AG09309 (cell line): ENCODE measurements around the gene B4GALNT2.
"Not testable (repeated sequence)": the region's sequence is repeated elsewhere in the genome, so short reads cannot be mapped to it uniquely, and the experiment has no call there.

Experiments used
- DNase-seq: peaks from one replicate; pipeline ENCODE4 v3.0.0-alpha.2; 2010; ENCODE audit warnings: low read depth
- H3K4me3 ChIP-seq: 2 replicates; pipeline ENCODE4 v1.5.1; 2011; ENCODE audit warnings: mild to moderate bottlenecking, low read depth, low read length, moderate library complexity; ENCODE audit not compliant: control insufficient read depth
- CTCF ChIP-seq: IDR thresholded peaks from 2 replicates; pipeline ENCODE4 v1.5.1; 2011; ENCODE audit warnings: mild to moderate bottlenecking, low read depth, low read length, inconsistent platforms; ENCODE audit not compliant: insufficient read depth, control insufficient read depth; ENCODE audit errors: missing control alignments

Gene B4GALNT2

DNA sequence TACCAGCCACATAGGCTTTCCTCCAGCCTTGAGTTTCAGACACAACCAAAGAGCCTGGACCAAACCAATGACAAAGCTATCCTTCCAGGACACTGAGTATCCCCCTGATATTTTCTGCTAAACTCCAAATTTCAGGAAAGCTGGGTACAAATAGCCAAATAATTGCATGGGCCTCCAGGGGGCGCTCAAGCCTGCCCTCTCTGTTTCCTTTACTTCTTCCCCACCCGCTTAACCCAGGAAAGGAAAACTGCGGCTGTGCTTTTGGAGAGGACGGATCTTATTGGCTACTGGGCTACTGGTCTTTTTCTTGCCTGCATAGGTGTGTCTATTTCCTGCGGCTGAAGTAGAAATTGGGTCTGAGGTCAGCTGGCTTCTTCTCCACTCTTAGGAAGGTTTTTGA is 47.7 kb downstream of the B4GALNT2 start:
- peak; percentile 92 for TF ChIP-seq CTCF
- DNase-seq, result no peak
- H3K4me3 ChIP-seq, result no peak overlapping the region

DNA sequence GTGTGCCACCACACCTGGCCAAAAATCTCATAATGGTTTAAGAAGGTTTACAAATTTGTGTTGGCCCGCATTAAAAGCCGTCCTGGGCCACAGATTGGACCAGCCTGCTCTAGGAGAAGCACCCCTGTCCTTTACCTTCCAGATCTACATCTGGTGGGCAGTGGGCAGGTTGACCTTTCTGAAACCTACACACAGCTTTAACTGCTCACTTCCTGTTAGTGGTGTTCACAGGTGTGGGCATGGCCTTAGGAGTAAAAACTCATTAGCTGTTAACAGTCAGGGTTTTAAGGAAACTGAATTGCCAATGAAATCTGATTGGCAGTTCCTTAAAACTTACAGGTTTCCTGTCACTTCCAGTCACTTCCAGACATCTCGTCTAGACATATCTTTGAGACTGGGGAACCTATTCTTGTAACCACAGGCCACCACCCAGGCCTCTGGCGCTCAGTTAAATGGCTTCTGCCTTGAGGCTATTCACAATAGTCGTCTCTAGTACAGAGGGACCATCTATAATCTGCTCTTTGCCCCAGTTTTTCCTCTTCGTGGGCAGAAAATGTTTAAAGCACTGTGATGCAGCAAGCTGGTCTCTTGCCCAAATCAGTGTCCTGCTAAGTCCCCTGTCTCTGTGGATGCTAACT is 48.5 kb downstream of the B4GALNT2 start:
- no peak for TF ChIP-seq CTCF
- DNase-seq, result no peak
- no peak overlapping the region for H3K4me3 ChIP-seq

DNA sequence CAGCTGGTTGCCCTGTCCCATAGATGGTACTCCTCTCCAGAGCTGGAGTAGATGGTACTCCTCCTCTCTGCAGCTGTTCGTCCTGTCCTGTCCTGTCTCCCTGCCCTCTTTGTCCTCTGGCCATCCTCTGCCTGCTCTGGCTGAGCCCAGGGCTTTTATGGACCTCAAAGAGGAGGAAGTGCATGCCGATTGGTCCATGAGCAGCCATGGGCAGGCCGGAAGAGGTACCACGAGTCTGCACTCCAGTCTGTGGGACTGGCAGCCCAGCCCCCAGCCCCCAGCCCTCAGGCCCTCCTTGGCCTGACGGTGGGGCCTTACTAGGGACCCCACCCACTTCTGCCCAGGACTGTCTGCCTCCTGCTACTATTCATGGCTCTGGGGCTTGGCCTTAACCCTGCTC is 50.8 kb downstream of the B4GALNT2 start:
- no peak for DNase-seq
- TF ChIP-seq CTCF, result no peak
- H3K4me3 ChIP-seq, result no peak overlapping the region

DNA sequence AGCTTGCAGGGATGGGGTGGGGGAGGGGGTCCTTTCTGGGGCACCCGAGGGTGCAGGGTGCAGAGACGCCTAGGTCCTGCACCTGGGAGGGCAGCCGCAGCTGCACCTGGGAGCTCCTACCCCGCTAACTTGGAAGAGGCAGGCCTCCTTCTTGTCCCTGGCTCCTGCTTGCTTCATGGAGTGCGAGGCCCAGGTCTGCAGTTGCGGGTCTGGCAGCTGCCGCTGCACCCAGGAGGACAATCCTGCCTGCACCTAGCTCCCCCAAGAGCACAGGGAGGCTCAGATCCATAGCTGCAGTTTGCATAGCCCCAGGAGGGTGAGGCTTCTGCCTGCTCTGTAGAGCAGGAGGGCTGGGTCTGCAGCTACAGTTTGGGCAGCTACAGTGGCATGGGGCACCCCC is 51.2 kb downstream of the B4GALNT2 start:
- no peak for TF ChIP-seq CTCF
- no peak overlapping the region for H3K4me3 ChIP-seq
- DNase-seq, result no peak

DNA sequence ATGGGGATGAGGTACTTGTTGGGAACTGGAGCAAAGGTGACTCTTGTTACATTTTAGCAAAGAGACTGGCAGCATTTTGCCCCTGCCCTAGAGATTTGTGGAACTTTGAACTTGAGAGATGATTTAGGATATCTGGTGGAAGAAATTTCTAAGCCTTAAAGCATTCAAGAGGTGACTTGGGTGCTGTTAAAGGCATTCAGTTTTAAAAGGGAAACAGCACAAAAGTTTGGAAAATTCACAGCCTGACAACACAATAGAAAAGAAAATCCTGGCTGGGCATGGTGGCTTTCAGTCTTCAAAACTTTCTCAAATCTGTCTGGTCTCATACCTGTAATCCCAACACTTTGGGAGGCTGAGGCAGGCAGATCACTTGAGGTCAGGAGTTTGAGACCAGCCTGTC is 52.0 kb downstream of the B4GALNT2 start:
- not testable (repeated sequence) for H3K4me3 ChIP-seq, DNase-seq

- not testable (repeated sequence) for DNase-seq, H3K4me3 ChIP-seq
Observed at GRCh38 chr17:49185381-49185780, 52.8 kb downstream of the B4GALNT2 start.

DNA sequence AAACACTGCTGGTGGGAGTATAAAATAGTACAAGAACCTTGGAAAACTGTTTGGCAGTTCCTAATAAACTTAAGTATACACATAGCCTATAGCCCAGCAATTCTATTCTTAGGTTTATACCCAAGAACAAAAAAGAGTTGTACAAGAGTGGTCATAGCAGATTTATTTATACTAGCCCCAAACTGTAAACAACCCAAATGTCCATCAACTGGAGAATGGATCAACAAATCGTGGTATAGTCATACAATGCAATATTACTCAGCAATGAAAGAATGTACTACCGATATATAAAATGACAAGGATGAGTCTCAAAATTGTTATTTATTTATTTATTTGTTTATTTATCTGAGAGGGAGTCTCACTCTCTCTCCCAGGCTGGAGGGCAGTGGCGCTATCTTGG is 54.7 kb downstream of the B4GALNT2 start:
- H3K4me3 ChIP-seq, result no peak overlapping the region
- TF ChIP-seq CTCF, result no peak
- no peak for DNase-seq

DNA sequence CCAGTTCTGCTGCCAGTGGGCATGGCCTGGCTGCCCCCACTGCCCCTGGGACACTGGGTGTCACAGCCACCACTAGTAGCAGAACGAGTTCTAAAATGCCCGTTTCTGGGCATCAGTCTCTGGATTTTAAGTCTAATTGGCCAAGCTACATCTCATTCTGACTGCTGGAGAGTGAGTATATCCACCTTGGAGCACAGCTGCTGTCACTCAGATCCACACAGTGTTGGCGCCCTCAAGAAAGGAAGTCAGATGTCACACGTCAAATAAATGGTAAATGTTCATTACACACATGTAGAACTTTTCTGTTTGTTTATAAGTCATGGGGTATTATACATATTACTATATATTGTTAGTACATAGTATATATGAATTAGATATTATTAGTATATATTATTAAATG is 58.4 kb downstream of the B4GALNT2 start:
- no peak overlapping the region for H3K4me3 ChIP-seq
- DNase-seq, result no peak
- TF ChIP-seq CTCF, result no peak
